SJCRH30 (cell line): ENCODE data around the gene PPM1M. TPM values are rescaled to one million over a fixed set of nuclear protein-coding genes. Genes with fewer than 3 reads are reported as not detected.
A peak's percentile ranks its signal among the peaks of the same experiment; 100 is the strongest.

ENCODE experiments used
- DNase-seq, 2 experiments: peaks; one replicate each; pipeline ENCODE4 v3.0.0-alpha.2; 2015 to 2020
- H3K27ac ChIP-seq: fragments of 250-450 bp; sonication (Bioruptor Pico); 2 replicates; pipeline ENCODE4 v1.5.1; 2020; ENCODE audit warnings: mild to moderate bottlenecking, moderate library complexity
- H3K27me3 ChIP-seq: fragments of 250-450 bp; sonication (Bioruptor Pico); 2 replicates; pipeline ENCODE4 v1.5.1; 2020; ENCODE audit warnings: mild to moderate bottlenecking, moderate library complexity
- H3K36me3 ChIP-seq: fragments of 250-450 bp; sonication (Bioruptor Pico); 2 replicates; pipeline ENCODE4 v1.5.1; 2020; ENCODE audit warnings: mild to moderate bottlenecking, moderate library complexity
- H3K4me1 ChIP-seq: fragments of 250-450 bp; sonication (Bioruptor Pico); 2 replicates; pipeline ENCODE4 v1.5.1; 2020; ENCODE audit warnings: mild to moderate bottlenecking, moderate library complexity
- H3K4me3 ChIP-seq: fragments of 250-450 bp; sonication (Bioruptor Pico); 2 replicates; pipeline ENCODE4 v1.5.1; 2020; ENCODE audit warnings: mild to moderate bottlenecking, moderate library complexity
- H3K9me3 ChIP-seq: fragments of 250-450 bp; sonication (Bioruptor Pico); replicated peaks from 2 replicates; pipeline ENCODE4 v1.5.1; 2020; ENCODE audit warnings: mild to moderate bottlenecking, moderate library complexity
- total RNA-seq: library from RNA; depleted of rRNA; stranded (reverse); fragments of >200 nt; shearing (Covaris generic); gene quantifications from 2 replicates; pipeline ENCODE4 v1.2.3, GENCODE V29; 2014; rRNA removed

The PPM1M gene
- total RNA-seq: 6.1 and 7.6 TPM in 2 replicates

GRCh38 chr3:52245322-52246263, at the start of gene PPM1M:
Gene PPM1M (plus strand): TSS chr3:52245759. CDS start chr3:52245825, 66 bp downstream.
- H3K4me1 ChIP-seq: no peaks in the 10 kb centered on the region; the same call in 1 of the 2 replicates
- H3K4me3 ChIP-seq: peak within 1 kb of the TSS; percentile 60
- DNase-seq: peak; percentile 62
- no peaks in the 10 kb centered on the region for H3K27me3 ChIP-seq
- peaks cover 14% of the 10 kb centered on the region for H3K36me3 ChIP-seq
- H3K27ac ChIP-seq: no peak within 1 kb of the TSS
- no peaks in the 10 kb centered on the region for H3K9me3 ChIP-seq

GRCh38 chr3:52195823-52196331, 49.7 kb upstream of the PPM1M start:
- Histone ChIP-seq H3K4me1 (peaks cover 18% of the 10 kb centered on the region), H3K36me3 (peaks cover 14% of the 10 kb centered on the region), H3K9me3 (no peaks in the 10 kb centered on the region), H3K27ac (no peak overlapping the region), H3K27me3 (no peaks in the 10 kb centered on the region), H3K4me3 (no peak overlapping the region)
- no peak for DNase-seq

- Histone ChIP-seq H3K4me1 (peaks cover 14% of the 10 kb centered on the region), H3K4me3 (no peak overlapping the region), H3K36me3 (peaks cover 25% of the 10 kb centered on the region), H3K9me3 (no peaks in the 10 kb centered on the region), H3K27ac (no peak overlapping the region), H3K27me3 (no peaks in the 10 kb centered on the region)
- DNase-seq: no peak
These were observed 48.6 kb upstream of the PPM1M start for GRCh38 chr3:52196977-52197376.

GRCh38 chr3:52197499-52197841, 48.1 kb upstream of the PPM1M start:
- H3K27ac ChIP-seq: peak overlapping the region; percentile 37; the same call in 1 of the 2 replicates
- peak overlapping the region; percentile 97 for H3K4me3 ChIP-seq
- H3K27me3 ChIP-seq: no peaks in the 10 kb centered on the region
- H3K4me1 ChIP-seq: peaks cover 14% of the 10 kb centered on the region
- H3K36me3 ChIP-seq: peaks cover 29% of the 10 kb centered on the region
- no peak for DNase-seq
- H3K9me3 ChIP-seq: no peaks in the 10 kb centered on the region

DNA sequence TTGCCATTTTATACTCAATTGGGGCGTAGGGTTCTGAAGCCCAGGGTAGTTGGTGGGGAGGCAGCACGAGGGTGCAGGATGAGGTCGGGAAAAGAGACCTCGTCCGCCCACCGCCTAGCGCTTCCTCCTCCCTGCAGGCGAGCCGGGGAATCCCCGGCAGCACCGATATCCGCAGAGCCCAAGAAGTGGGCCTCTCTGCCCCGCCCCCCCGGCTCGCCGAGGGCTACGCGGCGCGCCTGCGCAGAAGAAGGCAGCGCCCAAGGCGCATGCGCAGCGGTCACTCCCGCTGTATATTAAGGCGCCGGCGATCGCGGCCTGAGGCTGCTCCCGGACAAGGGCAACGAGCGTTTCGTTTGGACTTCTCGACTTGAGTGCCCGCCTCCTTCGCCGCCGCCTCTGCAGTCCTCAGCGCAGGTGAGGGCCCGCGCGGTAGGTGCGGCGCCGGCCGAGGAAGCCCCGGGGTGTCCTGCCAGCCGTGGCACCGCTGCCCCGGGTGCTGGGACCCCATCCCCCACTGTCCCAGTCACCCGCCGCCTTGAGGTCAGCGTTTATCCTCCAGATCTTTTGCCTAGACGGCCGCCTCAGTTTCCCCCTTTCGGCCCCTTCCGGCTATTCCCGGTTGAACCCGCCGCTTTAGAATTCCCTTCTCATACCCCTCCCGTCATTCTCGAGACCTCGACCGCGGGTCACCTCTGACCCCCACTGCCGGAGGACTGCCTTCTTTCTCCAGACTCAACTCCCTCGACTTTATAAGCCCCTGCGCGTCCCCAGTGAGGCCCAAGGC, 47.5 kb upstream of the PPM1M start, which contains the start of gene ALAS1:
Gene ALAS1 (plus strand): TSS at position 319 of the 784 bp plus-strand sequence. CDS start 1,082 bp downstream, outside the sequence.
- Histone ChIP-seq H3K4me3 (peak within 1 kb of the TSS; percentile 97), H3K27ac (peak within 1 kb of the TSS; percentile 37; the same call in 1 of the 2 replicates), H3K4me1 (peaks cover 14% of the 10 kb centered on the region), H3K27me3 (no peaks in the 10 kb centered on the region), H3K9me3 (no peaks in the 10 kb centered on the region), H3K36me3 (peaks cover 35% of the 10 kb centered on the region)
- peak; percentile 91 to 95 for DNase-seq

DNA sequence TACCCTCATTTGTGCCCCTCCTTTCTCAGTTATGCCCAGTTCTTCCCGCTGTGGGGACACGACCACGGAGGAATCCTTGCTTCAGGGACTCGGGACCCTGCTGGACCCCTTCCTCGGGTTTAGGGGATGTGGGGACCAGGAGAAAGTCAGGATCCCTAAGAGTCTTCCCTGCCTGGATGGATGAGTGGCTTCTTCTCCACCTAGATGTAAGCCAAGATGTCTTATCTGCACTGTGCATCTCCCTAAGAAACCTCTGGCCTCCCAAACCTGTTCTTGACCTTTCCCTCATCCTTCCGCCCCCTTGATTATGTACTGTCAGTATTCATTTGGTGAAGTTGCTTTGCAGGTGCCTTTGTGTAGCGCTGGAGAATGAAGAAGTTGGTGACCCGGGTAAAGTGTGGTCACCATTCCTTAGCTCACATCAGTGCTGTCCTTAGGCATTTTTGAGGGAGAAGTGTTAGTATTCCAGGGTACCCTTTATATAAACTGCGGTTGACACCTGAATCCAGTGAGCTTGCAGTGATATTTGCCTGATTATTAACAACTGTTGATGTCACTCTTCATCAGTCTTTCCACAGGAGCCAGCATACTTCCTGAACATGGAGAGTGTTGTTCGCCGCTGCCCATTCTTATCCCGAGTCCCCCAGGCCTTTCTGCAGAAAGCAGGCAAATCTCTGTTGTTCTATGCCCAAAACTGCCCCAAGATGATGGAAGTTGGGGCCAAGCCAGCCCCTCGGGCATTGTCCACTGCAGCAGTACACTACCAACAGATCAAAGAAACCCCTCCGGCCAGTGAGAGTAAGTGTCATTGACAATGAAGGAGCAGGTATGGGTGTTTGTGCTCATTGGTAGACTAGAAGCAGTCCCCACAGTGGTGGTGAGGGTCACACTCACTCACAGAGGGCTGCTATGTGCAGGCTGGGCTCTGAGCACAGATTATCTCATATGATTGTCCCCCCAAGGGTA, 46.6 kb upstream of the PPM1M start:
- no peak overlapping the region; the same call in 1 of the 2 replicates for H3K27ac ChIP-seq
- no peaks in the 10 kb centered on the region for H3K27me3 ChIP-seq
- peaks cover 44% of the 10 kb centered on the region for H3K36me3 ChIP-seq

DNA sequence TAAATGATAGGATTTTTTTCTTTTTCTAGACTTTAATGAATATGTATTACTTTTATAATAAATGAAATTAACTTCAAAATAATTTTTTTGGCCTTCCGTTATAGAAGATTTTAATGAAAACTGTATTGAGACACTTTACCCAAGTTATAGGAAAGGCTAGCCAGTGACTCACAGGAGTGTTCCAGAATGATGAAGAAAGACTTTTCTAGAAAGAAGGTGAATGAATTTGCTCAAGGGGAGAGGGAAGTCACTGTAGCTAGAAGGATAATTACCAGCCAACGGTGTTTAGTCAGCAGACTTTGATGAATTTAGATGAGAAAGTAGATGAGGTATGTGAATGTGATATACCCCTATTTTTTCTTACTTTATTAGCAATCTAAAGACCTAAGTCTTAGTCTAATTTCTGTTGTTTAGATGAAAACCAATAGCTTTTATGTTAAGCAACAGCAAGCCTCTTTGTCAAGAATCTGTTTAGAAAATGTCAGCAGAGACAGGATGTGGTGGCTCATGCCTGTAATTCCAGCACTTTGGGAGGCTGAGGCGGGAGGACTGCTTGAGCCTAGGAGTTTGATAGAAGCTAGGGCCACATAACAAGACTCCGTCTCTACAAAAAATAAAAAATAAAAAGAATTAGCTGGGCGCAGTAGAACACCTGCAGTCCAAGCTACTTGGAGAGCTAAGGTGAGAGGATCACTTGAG, 44.4 kb upstream of the PPM1M start:
- H3K4me3 ChIP-seq: no peak overlapping the region
- H3K4me1 ChIP-seq: peaks cover 14% of the 10 kb centered on the region
- no peaks in the 10 kb centered on the region for H3K27me3 ChIP-seq
- no peak overlapping the region for H3K27ac ChIP-seq
- H3K36me3 ChIP-seq: peaks cover 64% of the 10 kb centered on the region
- DNase-seq: no peak
- H3K9me3 ChIP-seq: no peaks in the 10 kb centered on the region

More for the DNA sequence above, 46.6 kb upstream of the PPM1M start:
- H3K9me3 ChIP-seq: no peaks in the 10 kb centered on the region
- H3K4me1 ChIP-seq: peaks cover 14% of the 10 kb centered on the region
- H3K4me3 ChIP-seq: peak overlapping the region; percentile 97
- peak in 1 of 2 experiments; percentile 61 for DNase-seq

GRCh38 chr3:52202384-52203077, 43.0 kb upstream of the PPM1M start:
- Histone ChIP-seq H3K27ac (no peak overlapping the region), H3K4me1 (peaks cover 9% of the 10 kb centered on the region), H3K36me3 (peaks cover 75% of the 10 kb centered on the region), H3K4me3 (no peak overlapping the region), H3K27me3 (no peaks in the 10 kb centered on the region), H3K9me3 (no peaks in the 10 kb centered on the region)
- DNase-seq: no peak

DNA sequence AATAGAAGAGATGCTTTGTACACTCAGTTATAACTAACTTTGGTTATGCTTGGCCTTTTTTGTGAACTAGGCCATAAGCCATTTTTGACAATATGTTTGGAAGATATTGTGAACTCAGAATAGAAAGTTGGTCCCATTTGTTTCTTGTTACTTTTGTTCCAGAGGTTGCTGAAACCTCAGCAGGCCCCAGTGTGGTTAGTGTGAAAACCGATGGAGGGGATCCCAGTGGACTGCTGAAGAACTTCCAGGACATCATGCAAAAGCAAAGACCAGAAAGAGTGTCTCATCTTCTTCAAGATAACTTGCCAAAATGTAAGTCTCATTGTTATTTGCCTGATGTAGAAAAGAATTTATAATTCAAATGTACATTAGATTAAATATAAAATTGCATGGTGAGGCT, 41.9 kb upstream of the PPM1M start:
- no peak overlapping the region for H3K27ac ChIP-seq
- H3K9me3 ChIP-seq: no peaks in the 10 kb centered on the region
- DNase-seq: no peak
- peaks cover 87% of the 10 kb centered on the region for H3K36me3 ChIP-seq
- no peaks in the 10 kb centered on the region for H3K27me3 ChIP-seq
- peaks cover 7% of the 10 kb centered on the region; the same call in 1 of the 2 replicates for H3K4me1 ChIP-seq
- H3K4me3 ChIP-seq: no peak overlapping the region

DNA sequence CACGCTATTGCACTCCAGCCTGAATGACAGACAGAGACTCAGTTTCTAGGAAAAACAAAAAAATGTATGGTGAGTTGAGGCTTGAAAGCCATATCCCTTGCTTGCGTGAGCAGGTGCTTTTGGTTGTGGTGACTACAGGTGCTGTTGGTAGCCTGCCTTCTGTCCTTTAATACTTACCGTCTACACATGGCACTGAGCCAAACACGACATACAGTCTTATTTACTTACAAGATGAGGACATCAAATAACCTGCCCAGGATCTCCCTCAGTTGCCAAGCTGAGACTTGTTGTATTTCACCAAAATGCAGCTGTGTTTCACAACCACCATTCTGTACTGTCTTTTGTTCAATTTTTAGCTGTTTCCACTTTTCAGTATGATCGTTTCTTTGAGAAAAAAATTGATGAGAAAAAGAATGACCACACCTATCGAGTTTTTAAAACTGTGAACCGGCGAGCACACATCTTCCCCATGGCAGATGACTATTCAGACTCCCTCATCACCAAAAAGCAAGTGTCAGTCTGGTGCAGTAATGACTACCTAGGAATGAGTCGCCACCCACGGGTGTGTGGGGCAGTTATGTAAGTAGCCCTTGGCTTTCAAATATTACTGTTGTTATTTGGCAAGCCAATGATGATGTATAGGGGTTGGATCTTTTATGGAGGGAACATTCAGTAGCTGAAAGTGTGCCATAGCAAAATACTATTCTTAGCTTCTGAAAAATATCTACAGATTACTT, 41.1 kb upstream of the PPM1M start:
- Histone ChIP-seq H3K27ac (no peak overlapping the region), H3K4me3 (no peak overlapping the region), H3K4me1 (no peaks in the 10 kb centered on the region), H3K9me3 (no peaks in the 10 kb centered on the region), H3K27me3 (no peaks in the 10 kb centered on the region), H3K36me3 (peaks cover 92% of the 10 kb centered on the region)
- DNase-seq: no peak

GRCh38 chr3:52205727-52206372, 39.7 kb upstream of the PPM1M start:
- no peak overlapping the region for H3K4me3 ChIP-seq
- no peak for DNase-seq
- H3K4me1 ChIP-seq: no peaks in the 10 kb centered on the region
- H3K27ac ChIP-seq: no peak overlapping the region
- no peaks in the 10 kb centered on the region for H3K27me3 ChIP-seq
- H3K36me3 ChIP-seq: peaks cover 94% of the 10 kb centered on the region
- no peaks in the 10 kb centered on the region for H3K9me3 ChIP-seq

GRCh38 chr3:52208556-52208955, 37.0 kb upstream of the PPM1M start:
- DNase-seq: no peak
- H3K27ac ChIP-seq: no peak overlapping the region
- H3K4me1 ChIP-seq: no peaks in the 10 kb centered on the region
- peaks cover 86% of the 10 kb centered on the region for H3K36me3 ChIP-seq
- no peak overlapping the region for H3K4me3 ChIP-seq
- no peaks in the 10 kb centered on the region for H3K9me3 ChIP-seq
- no peaks in the 10 kb centered on the region for H3K27me3 ChIP-seq
